GM12878 (cell line): ENCODE results near the gene NKAIN2.

Experiments used
- CHD2 ChIP-seq: IDR thresholded peaks from 2 replicates; pipeline ENCODE4 v1.6.1; 2011; ENCODE audit warnings: low read depth, low read length, improper control_type of control experiment, borderline replicate concordance
- SIN3A ChIP-seq: IDR thresholded peaks from 2 replicates; pipeline ENCODE4 v1.6.1; 2012; ENCODE audit warnings: low read depth, low read length, improper control_type of control experiment
- ZZZ3 ChIP-seq: IDR thresholded peaks from 2 replicates; pipeline ENCODE4 v1.6.1; 2011; ENCODE audit warnings: low read depth; ENCODE audit not compliant: control insufficient read depth, insufficient read length

DNA sequence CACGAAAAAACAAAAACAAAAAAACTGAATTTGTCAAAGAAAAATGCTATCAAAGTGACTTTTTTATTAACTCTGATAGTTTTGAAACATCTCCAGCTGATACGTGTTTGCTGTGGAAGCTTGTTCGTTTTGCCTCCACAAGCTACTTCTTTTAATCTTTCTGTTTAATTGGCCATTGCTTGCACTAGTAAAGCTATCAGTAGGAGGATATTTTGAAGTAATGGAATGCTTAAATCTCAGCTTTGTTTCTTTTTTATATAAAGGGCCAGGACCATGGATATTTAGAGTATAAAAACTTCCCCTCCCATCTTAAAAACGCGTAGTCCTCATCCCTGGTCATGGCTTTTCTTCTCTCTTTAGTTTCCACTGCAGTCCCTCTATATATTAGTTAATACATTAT lies 344.0 kb downstream of the NKAIN2 start:
- no peak for TF ChIP-seq ZZZ3
- no peak for TF ChIP-seq CHD2
- no peak for TF ChIP-seq SIN3A
